SU-DHL-6 (cell line): ENCODE data around the gene NRL.

Experiments
- CTCF ChIP-seq: fragments of 200-600 bp; sonication (generic); IDR thresholded peaks from one replicate; pipeline ENCODE4 v1.5.1; 2017; ENCODE audit warnings: antibody characterized with exemption, mild to moderate bottlenecking, low read length, moderate library complexity; ENCODE audit not compliant: insufficient read depth, poor library complexity, severe bottlenecking
- EZH2phosphoT487 ChIP-seq: fragments of 200-600 bp; sonication (generic), shearing (Covaris generic); conservative IDR thresholded peaks from 2 replicates; pipeline ENCODE4 v1.6.1; 2018; ENCODE audit warnings: mild to moderate bottlenecking, antibody characterized with exemption, low read length, moderate library complexity, mixed read lengths

DNA sequence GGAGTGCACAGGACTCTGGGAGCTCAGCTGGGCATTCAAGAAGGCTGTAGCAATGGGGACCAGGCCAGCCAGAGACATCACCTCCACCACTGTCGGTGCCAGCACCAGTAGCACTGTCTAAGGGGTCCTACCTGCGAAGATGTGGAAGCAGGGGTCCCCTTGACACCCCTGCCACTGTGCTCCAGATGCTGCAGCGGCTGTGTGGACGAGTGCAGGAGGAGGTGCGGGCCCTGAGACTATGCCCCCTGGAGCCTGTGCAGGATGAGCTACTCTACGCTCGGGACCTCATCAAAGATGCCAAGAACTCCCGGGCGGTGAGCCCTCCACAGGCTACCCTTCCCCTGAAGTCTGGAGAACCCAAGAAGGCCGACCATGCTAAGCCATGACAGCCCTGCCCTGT is 54.3 kb downstream of the NRL start:
- TF ChIP-seq CTCF = no peak
- TF ChIP-seq EZH2phosphoT487 = no peak
